SU-DHL-6 (cell line): ENCODE data around the gene INTS11.

Source experiments
- H2AFZ ChIP-seq: fragments of 200-600 bp; sonication (generic); 2 replicates; pipeline ENCODE4 v1.6.1; 2014; ENCODE audit warnings: low read depth, mild to moderate bottlenecking, moderate library complexity, mixed read lengths, antibody characterized with exemption, low read length; ENCODE audit not compliant: severe bottlenecking
- H3F3A ChIP-seq: fragments of 200-600 bp; shearing (Covaris generic); 2 replicates; pipeline ENCODE4 v1.6.0; 2016; ENCODE audit warnings: antibody characterized with exemption, mild to moderate bottlenecking; ENCODE audit not compliant: insufficient read depth
- H3K27ac ChIP-seq: fragments of 200-600 bp; sonication (generic); 2 replicates; pipeline ENCODE4 v1.5.1; 2016; ENCODE audit warnings: low read depth, mild to moderate bottlenecking, low read length, moderate library complexity, mixed read lengths
- H3K27me3 ChIP-seq: fragments of 200-600 bp; sonication (generic), shearing (Covaris generic); 2 replicates; pipeline ENCODE4 v1.6.0; 2014; ENCODE audit warnings: mild to moderate bottlenecking, low read length
- H3K36me3 ChIP-seq: fragments of 200-600 bp; sonication (generic); 2 replicates; pipeline ENCODE4 v1.6.1; 2014; ENCODE audit warnings: mild to moderate bottlenecking, low read length, mixed read lengths
- H3K4me2 ChIP-seq: fragments of 300-600, 200-600 bp; shearing (Covaris generic), sonication (generic); 2 replicates; pipeline ENCODE4 v1.6.0; 2014; ENCODE audit warnings: low read length, low read depth, mild to moderate bottlenecking; ENCODE audit not compliant: poor library complexity, severe bottlenecking
- H3K4me3 ChIP-seq: fragments of 200-600 bp; sonication (generic); 2 replicates; pipeline ENCODE4 v1.5.1; 2014; ENCODE audit warnings: antibody characterized with exemption, low read length, mild to moderate bottlenecking, mixed read lengths; ENCODE audit not compliant: insufficient read depth, poor library complexity, severe bottlenecking
- H3K79me2 ChIP-seq: fragments of 200-600 bp; sonication (generic); 2 replicates; pipeline ENCODE4 v1.6.1; 2014; ENCODE audit warnings: mild to moderate bottlenecking, low read length, moderate library complexity; ENCODE audit not compliant: insufficient read depth
- H3K9ac ChIP-seq: fragments of 200-600 bp; sonication (generic); 2 replicates; pipeline ENCODE4 v1.7.0; 2014; ENCODE audit warnings: mild to moderate bottlenecking, low read length
- H3K9me2 ChIP-seq: fragments of 200-600 bp; sonication (generic); replicated peaks from 2 replicates; pipeline ENCODE4 v1.6.1; 2014; ENCODE audit warnings: low read length; ENCODE audit not compliant: insufficient read depth
- H3K9me3 ChIP-seq: fragments of 200-600 bp; sonication (generic); 2 replicates; pipeline ENCODE4 v1.6.1; 2014; ENCODE audit warnings: low read length, mixed read lengths; ENCODE audit not compliant: insufficient read depth
- H4K20me1 ChIP-seq: fragments of 200-600 bp; sonication (generic); 2 replicates; pipeline ENCODE4 v1.6.1; 2014; ENCODE audit warnings: low read depth, mild to moderate bottlenecking, antibody characterized with exemption, low read length, moderate library complexity, mixed read lengths
- EZH2phosphoT487 ChIP-seq: fragments of 200-600 bp; sonication (generic), shearing (Covaris generic); conservative IDR thresholded peaks from 2 replicates; pipeline ENCODE4 v1.6.1; 2018; ENCODE audit warnings: mild to moderate bottlenecking, antibody characterized with exemption, low read length, moderate library complexity, mixed read lengths
- TF ChIP-seq, protein P1 (sequence below): fragments of 200-600 bp; sonication (generic); IDR thresholded peaks from one replicate; pipeline ENCODE4 v1.5.1; 2017; ENCODE audit warnings: antibody characterized with exemption, mild to moderate bottlenecking, low read length, moderate library complexity; ENCODE audit not compliant: insufficient read depth, poor library complexity, severe bottlenecking

INTS11 gene

DNA sequence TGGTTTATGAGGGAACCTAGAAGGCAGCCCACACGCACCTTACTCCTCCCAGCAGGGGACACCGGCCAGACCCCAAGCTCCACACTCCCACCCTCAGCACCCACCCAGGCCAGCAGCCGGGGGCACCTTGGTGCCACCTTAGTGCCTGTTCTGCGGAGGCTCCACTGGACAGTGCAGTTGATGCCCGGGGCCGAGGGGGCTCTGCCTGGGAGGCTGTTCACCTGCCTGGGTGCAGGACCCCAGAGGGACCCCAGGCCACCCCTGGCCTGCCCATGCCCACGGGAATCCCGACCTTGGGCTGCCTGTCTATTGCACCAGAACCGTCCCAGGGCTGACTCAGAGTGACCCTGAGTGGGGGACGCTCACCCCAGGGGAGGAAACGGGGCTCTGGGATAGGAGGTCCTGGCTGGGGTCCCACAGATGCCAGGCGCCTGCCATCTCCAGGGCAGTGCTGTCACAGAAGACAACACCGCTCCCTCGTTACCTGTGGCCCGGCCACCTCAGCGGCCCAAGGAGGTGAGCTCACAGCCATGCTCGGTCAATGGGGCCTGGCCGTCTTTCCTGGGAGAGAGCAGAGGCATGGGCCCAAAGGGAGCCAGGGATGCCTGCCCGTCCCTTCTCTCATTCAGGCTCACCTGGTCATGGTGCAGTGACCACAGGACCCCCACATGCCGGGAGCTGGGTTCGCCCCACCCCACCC lies 43.5 kb downstream of the INTS11 start:
- Histone ChIP-seq H3K79me2 (no peaks in the 10 kb centered on the region), H4K20me1 (no peaks in the 10 kb centered on the region), H3K4me2 (no peak overlapping the region), H3F3A (no peaks in the 10 kb centered on the region), H3K27ac (no peak overlapping the region), H2AFZ (no peak overlapping the region), H3K9ac (no peak overlapping the region), H3K36me3 (no peaks in the 10 kb centered on the region), H3K4me3 (no peak overlapping the region), H3K9me2 (no peaks in the 10 kb centered on the region), H3K27me3 (no peaks in the 10 kb centered on the region), H3K9me3 (no peaks in the 10 kb centered on the region)
- TF ChIP-seq, protein P1, sequence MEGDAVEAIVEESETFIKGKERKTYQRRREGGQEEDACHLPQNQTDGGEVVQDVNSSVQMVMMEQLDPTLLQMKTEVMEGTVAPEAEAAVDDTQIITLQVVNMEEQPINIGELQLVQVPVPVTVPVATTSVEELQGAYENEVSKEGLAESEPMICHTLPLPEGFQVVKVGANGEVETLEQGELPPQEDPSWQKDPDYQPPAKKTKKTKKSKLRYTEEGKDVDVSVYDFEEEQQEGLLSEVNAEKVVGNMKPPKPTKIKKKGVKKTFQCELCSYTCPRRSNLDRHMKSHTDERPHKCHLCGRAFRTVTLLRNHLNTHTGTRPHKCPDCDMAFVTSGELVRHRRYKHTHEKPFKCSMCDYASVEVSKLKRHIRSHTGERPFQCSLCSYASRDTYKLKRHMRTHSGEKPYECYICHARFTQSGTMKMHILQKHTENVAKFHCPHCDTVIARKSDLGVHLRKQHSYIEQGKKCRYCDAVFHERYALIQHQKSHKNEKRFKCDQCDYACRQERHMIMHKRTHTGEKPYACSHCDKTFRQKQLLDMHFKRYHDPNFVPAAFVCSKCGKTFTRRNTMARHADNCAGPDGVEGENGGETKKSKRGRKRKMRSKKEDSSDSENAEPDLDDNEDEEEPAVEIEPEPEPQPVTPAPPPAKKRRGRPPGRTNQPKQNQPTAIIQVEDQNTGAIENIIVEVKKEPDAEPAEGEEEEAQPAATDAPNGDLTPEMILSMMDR, result no peak
- no peak for TF ChIP-seq EZH2phosphoT487

DNA sequence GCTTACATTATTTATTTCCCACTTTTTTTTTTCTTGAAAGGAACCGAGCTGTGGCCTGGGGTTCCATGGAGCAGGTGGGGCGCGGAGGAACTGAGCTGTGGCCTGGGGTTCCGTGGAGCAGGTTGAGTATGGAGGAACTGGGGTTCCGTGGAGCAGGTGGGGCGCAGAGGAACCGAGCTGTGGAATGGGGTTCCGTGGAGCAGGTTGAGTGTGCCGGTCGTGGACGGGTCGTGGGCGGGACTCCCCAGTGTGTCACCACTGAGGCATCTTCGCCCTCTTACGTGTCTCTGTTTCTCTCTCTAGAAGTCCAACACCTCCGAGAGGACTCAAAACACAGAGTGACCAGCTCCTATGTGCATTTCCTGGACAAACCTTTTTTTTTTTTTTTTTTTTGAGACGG lies 45.4 kb downstream of the INTS11 start:
- H3K27me3 ChIP-seq, result no peaks in the 10 kb centered on the region
- no peak overlapping the region for H3K4me3 ChIP-seq
- H3K9ac ChIP-seq, result no peak overlapping the region
- no peak overlapping the region for H2AFZ ChIP-seq
- no peaks in the 10 kb centered on the region for H3K79me2 ChIP-seq
- no peak overlapping the region for H3K27ac ChIP-seq
- no peaks in the 10 kb centered on the region for H4K20me1 ChIP-seq
- H3K4me2 ChIP-seq, result no peak overlapping the region
- H3K9me3 ChIP-seq, result no peaks in the 10 kb centered on the region
- no peaks in the 10 kb centered on the region for H3K9me2 ChIP-seq
- no peaks in the 10 kb centered on the region for H3F3A ChIP-seq
- TF ChIP-seq, protein P1, result no peak
- no peak for TF ChIP-seq EZH2phosphoT487
- H3K36me3 ChIP-seq, result no peaks in the 10 kb centered on the region

DNA sequence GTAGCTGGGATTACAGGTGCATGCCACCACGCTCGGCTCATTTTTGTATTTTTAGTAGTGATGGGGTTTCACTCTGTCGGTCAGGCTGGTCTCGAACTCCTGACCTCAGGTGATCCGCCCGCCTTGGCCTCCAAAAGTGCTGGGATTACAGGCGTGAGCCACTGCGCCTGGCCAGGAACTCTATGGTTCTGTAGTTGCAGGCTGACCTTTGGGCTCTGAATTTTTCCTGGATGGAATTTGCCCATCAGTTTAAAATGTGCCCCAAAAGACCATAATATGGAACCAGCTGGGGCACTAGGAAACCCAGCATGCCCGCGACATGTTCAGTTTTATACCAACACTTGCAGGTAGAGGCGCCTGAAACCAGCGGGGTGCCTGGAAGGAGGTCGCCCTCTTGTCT lies 45.8 kb downstream of the INTS11 start:
- no peaks in the 10 kb centered on the region for H3K27me3 ChIP-seq
- no peaks in the 10 kb centered on the region for H3K9me3 ChIP-seq
- H3K27ac ChIP-seq, result no peak overlapping the region
- H4K20me1 ChIP-seq, result no peaks in the 10 kb centered on the region
- no peak overlapping the region for H3K4me3 ChIP-seq
- no peak overlapping the region for H3K9ac ChIP-seq
- H3K36me3 ChIP-seq, result no peaks in the 10 kb centered on the region
- H2AFZ ChIP-seq, result no peak overlapping the region
- no peak overlapping the region for H3K4me2 ChIP-seq
- H3K9me2 ChIP-seq, result no peaks in the 10 kb centered on the region
- no peaks in the 10 kb centered on the region for H3F3A ChIP-seq
- no peak for TF ChIP-seq EZH2phosphoT487
- TF ChIP-seq, protein P1, result no peak
- H3K79me2 ChIP-seq, result no peaks in the 10 kb centered on the region
